Activated CD4-positive, alpha-beta T cell treated with anti-CD3 and anti-CD28 coated beads, Interleukin-2, amount 50 U/mL, for 48 hours (primary cell): ENCODE measurements around the gene OR52K2.
"Not testable (repeated sequence)": the region's sequence is repeated elsewhere in the genome, so short reads cannot be mapped to it uniquely, and the experiment has no call there.

Experiments
- DNase-seq, 2 experiments: peaks; one replicate each; pipeline ENCODE4 v3.0.0-alpha.2; 2020

The OR52K2 gene

GRCh38 chr11:4448995-4449394 is at the start of gene OR52K2:
TSS of gene OR52K2 (plus strand) at chr11:4449295. CDS start at chr11:4449340, 45 bp downstream.
- no peak for DNase-seq

- not testable (repeated sequence) for DNase-seq
Measured at GRCh38 chr11:4406206-4406605, 42.9 kb upstream of the OR52K2 start.

GRCh38 chr11:4416306-4416705 is 32.8 kb upstream of the OR52K2 start:
- no peak for DNase-seq

GRCh38 chr11:4416816-4417215 is 32.3 kb upstream of the OR52K2 start:
- no peak for DNase-seq

- DNase-seq: no peak
Measured at GRCh38 chr11:4418403-4418802, 30.7 kb upstream of the OR52K2 start.

GRCh38 chr11:4430051-4430450 is 19.0 kb upstream of the OR52K2 start:
- no peak for DNase-seq

- DNase-seq: no peak
Measured at GRCh38 chr11:4433856-4434255, 15.2 kb upstream of the OR52K2 start.

GRCh38 chr11:4436411-4436810 is 12.7 kb upstream of the OR52K2 start:
- no peak for DNase-seq

GRCh38 chr11:4441515-4441914 is 7.6 kb upstream of the OR52K2 start:
- no peak for DNase-seq

GRCh38 chr11:4443232-4443891 is 5.7 kb upstream of the OR52K2 start:
- DNase-seq: no peak

- DNase-seq: no peak
Measured at GRCh38 chr11:4453118-4453517, 4.0 kb downstream of the OR52K2 start.

- no peak for DNase-seq
Measured at GRCh38 chr11:4454021-4454420, 4.9 kb downstream of the OR52K2 start.

- DNase-seq: no peak
Measured at GRCh38 chr11:4455419-4455818, 6.3 kb downstream of the OR52K2 start.

GRCh38 chr11:4459500-4459899 is 10.4 kb downstream of the OR52K2 start:
- no peak for DNase-seq

GRCh38 chr11:4460151-4460550 is 11.1 kb downstream of the OR52K2 start:
- DNase-seq: no peak

- no peak for DNase-seq
Measured at GRCh38 chr11:4464216-4465159, 15.4 kb downstream of the OR52K2 start.

GRCh38 chr11:4465407-4465806 is 16.3 kb downstream of the OR52K2 start:
- DNase-seq: no peak

GRCh38 chr11:4466131-4466870 is 17.2 kb downstream of the OR52K2 start:
- DNase-seq: no peak

- no peak for DNase-seq
Measured at GRCh38 chr11:4466871-4467442, 17.9 kb downstream of the OR52K2 start.

GRCh38 chr11:4467811-4468606 is 18.9 kb downstream of the OR52K2 start:
- no peak for DNase-seq

- DNase-seq: no peak
Measured at GRCh38 chr11:4479644-4480043, 30.5 kb downstream of the OR52K2 start.

GRCh38 chr11:4480577-4481239 is 31.6 kb downstream of the OR52K2 start:
- no peak for DNase-seq
